ENCODE data around the gene BLM.

Gene BLM

GRCh38 chr15:90812171-90812957 is 95.2 kb downstream of the BLM start:
- H3K4me1 ChIP-seq (ENCODE audit: insufficient read depth, low read length, poor library complexity, severe bottlenecking), result no peaks in the 10 kb centered on the region
- no peak overlapping the region for H3K4me2 ChIP-seq (ENCODE audit: low read depth, low read length, poor library complexity, severe bottlenecking)
- H3F3A ChIP-seq (ENCODE audit: low read depth), result no peaks in the 10 kb centered on the region
- no peak overlapping the region for H3K4me3 ChIP-seq (ENCODE audit: low read length, poor library complexity, severe bottlenecking)
- no peak overlapping the region for H2AFZ ChIP-seq (ENCODE audit: low read length)
- no peaks in the 10 kb centered on the region for H3K79me2 ChIP-seq (ENCODE audit: insufficient read depth, low read length)
- no peaks in the 10 kb centered on the region for H4K20me1 ChIP-seq (ENCODE audit: insufficient read depth, low read length, poor library complexity, severe bottlenecking)
- no peak for TF ChIP-seq EZH2phosphoT487 (IDR thresholded peaks at IDR 0.05; ENCODE audit: borderline replicate concordance)
- no peak for TF ChIP-seq CTCF (conservative IDR thresholded peaks at IDR 0.05; ENCODE audit: low read length)
- H3K27me3 ChIP-seq (ENCODE audit: insufficient read depth, low read length, poor library complexity, severe bottlenecking), result no peaks in the 10 kb centered on the region
- no peaks in the 10 kb centered on the region for H3K9me2 ChIP-seq (replicated peaks; ENCODE audit: low read depth, low read length)
- H3K36me3 ChIP-seq (ENCODE audit: insufficient read depth, low read length), result peaks cover 76% of the 10 kb centered on the region; the same call in 1 of the 2 replicates
- H3K9ac ChIP-seq (ENCODE audit: low read depth, low read length, poor library complexity, severe bottlenecking), result no peak overlapping the region
- no peaks in the 10 kb centered on the region for H3K9me3 ChIP-seq (ENCODE audit: insufficient read depth, low read depth, low read length)

GRCh38 chr15:90812958-90813265 is 95.8 kb downstream of the BLM start:
- Histone ChIP-seq H3K36me3 (ENCODE audit: insufficient read depth, low read length) (peaks cover 71% of the 10 kb centered on the region; the same call in 1 of the 2 replicates), H3K4me2 (ENCODE audit: low read depth, low read length, poor library complexity, severe bottlenecking) (no peak overlapping the region), H3K9me2 (replicated peaks; ENCODE audit: low read depth, low read length) (no peaks in the 10 kb centered on the region), H3K79me2 (ENCODE audit: insufficient read depth, low read length) (no peaks in the 10 kb centered on the region), H2AFZ (ENCODE audit: low read length) (no peak overlapping the region), H4K20me1 (ENCODE audit: insufficient read depth, low read length, poor library complexity, severe bottlenecking) (no peaks in the 10 kb centered on the region), H3K9me3 (ENCODE audit: insufficient read depth, low read depth, low read length) (no peaks in the 10 kb centered on the region), H3K27me3 (ENCODE audit: insufficient read depth, low read length, poor library complexity, severe bottlenecking) (no peaks in the 10 kb centered on the region), H3K9ac (ENCODE audit: low read depth, low read length, poor library complexity, severe bottlenecking) (no peak overlapping the region), H3K4me1 (ENCODE audit: insufficient read depth, low read length, poor library complexity, severe bottlenecking) (no peaks in the 10 kb centered on the region), H3K4me3 (ENCODE audit: low read length, poor library complexity, severe bottlenecking) (no peak overlapping the region), H3F3A (ENCODE audit: low read depth) (no peaks in the 10 kb centered on the region)
- TF ChIP-seq CTCF (conservative IDR thresholded peaks at IDR 0.05; ENCODE audit: low read length) (no peak), EZH2phosphoT487 (IDR thresholded peaks at IDR 0.05; ENCODE audit: borderline replicate concordance) (no peak)

GRCh38 chr15:90813796-90814190 is 96.6 kb downstream of the BLM start:
- no peak for TF ChIP-seq EZH2phosphoT487 (IDR thresholded peaks at IDR 0.05; ENCODE audit: borderline replicate concordance)
- no peak for TF ChIP-seq CTCF (conservative IDR thresholded peaks at IDR 0.05; ENCODE audit: low read length)

More at GRCh38 chr15:90813796-90814190, 96.6 kb downstream of the BLM start:
- Histone ChIP-seq H3F3A (ENCODE audit: low read depth) (no peaks in the 10 kb centered on the region), H3K27me3 (ENCODE audit: insufficient read depth, low read length, poor library complexity, severe bottlenecking) (no peaks in the 10 kb centered on the region), H3K4me3 (ENCODE audit: low read length, poor library complexity, severe bottlenecking) (no peak overlapping the region), H3K4me2 (ENCODE audit: low read depth, low read length, poor library complexity, severe bottlenecking) (no peak overlapping the region), H3K9ac (ENCODE audit: low read depth, low read length, poor library complexity, severe bottlenecking) (no peak overlapping the region), H4K20me1 (ENCODE audit: insufficient read depth, low read length, poor library complexity, severe bottlenecking) (no peaks in the 10 kb centered on the region), H3K9me3 (ENCODE audit: insufficient read depth, low read depth, low read length) (no peaks in the 10 kb centered on the region), H3K9me2 (replicated peaks; ENCODE audit: low read depth, low read length) (no peaks in the 10 kb centered on the region), H3K4me1 (ENCODE audit: insufficient read depth, low read length, poor library complexity, severe bottlenecking) (no peaks in the 10 kb centered on the region), H3K79me2 (ENCODE audit: insufficient read depth, low read length) (no peaks in the 10 kb centered on the region), H3K36me3 (ENCODE audit: insufficient read depth, low read length) (peaks cover 63% of the 10 kb centered on the region; the same call in 1 of the 2 replicates), H2AFZ (ENCODE audit: low read length) (no peak overlapping the region)
